Aorta (tissue), 5 donors: ENCODE results near the gene TMC3. TPM values are rescaled to one million over a fixed set of nuclear protein-coding genes. Genes with fewer than 3 reads are reported as not detected.
A peak's percentile ranks its signal among the peaks of the same experiment; 100 is the strongest.

Experiments used
- ATAC-seq: fragments of 200-7000 bp; cut with Tn5 transposase; one replicate; pipeline ENCODE4 v1.9.1; 2022; ENCODE audit warnings: moderate library complexity; ENCODE audit not compliant: low FRiP score
- DNase-seq, 2 donors: peaks; one replicate each; pipeline ENCODE4 v3.0.0-alpha.2; 2020
- H3K27ac ChIP-seq, 2 donors: one replicate each; pipeline ENCODE4 v1.5.1; 2013; ENCODE audit warnings: low read length in 2 of 2, mild to moderate bottlenecking in 2 of 2, moderate library complexity in 2 of 2, control low read depth in 1 of 2, inconsistent platforms in 1 of 2, low read depth in 1 of 2
- H3K27me3 ChIP-seq, 2 donors: one replicate each; pipeline ENCODE4 v1.6.1; 2013; ENCODE audit warnings: control low read depth in 1 of 2, low read length in 1 of 2, mild to moderate bottlenecking in 1 of 2, moderate library complexity in 1 of 2; ENCODE audit not compliant: insufficient read depth in 2 of 2, control insufficient read depth in 1 of 2
- H3K36me3 ChIP-seq, 2 donors: one replicate each; pipeline ENCODE4 v1.6.1; 2013; ENCODE audit warnings: control low read depth in 1 of 2, low read length in 1 of 2, mild to moderate bottlenecking in 1 of 2; ENCODE audit not compliant: insufficient read depth in 2 of 2, control insufficient read depth in 1 of 2
- H3K4me1 ChIP-seq, 2 donors: one replicate each; pipeline ENCODE4 v1.6.1; 2013; ENCODE audit warnings: low read length in 2 of 2, control low read depth in 1 of 2, mild to moderate bottlenecking in 1 of 2, moderate library complexity in 1 of 2; ENCODE audit not compliant: insufficient read depth in 2 of 2, control insufficient read depth in 1 of 2
- H3K4me3 ChIP-seq, 2 donors: one replicate each; pipeline ENCODE4 v1.5.1; 2013; ENCODE audit warnings: low read length in 2 of 2, control low read depth in 1 of 2, mild to moderate bottlenecking in 1 of 2
- H3K9me3 ChIP-seq: one replicate; pipeline ENCODE4 v1.6.1; 2013; ENCODE audit warnings: mild to moderate bottlenecking, low read length; ENCODE audit not compliant: control insufficient read depth
- WGBS, 2 donors: extraction: QIAGEN DNeasy Blood & Tissue Kit; methylation state at CpG; one replicate each; pipeline ENCODE4 v1.1.7; 2013; 5-methylcytosine and 5-hydroxymethylcytosine counted together
- intact Hi-C, 2 donors: fragments of 100-400 bp; cut with DNase I; formaldehyde crosslinking; loops; one replicate each; pipeline versions ENCODE4 v1.14.2 to v1.15.0; 2022
- polyA plus RNA-seq, 2 donors: library from polyadenylated mRNA; stranded (reverse); fragments of 200-250 nt; gene quantifications; one replicate each; pipeline ENCODE4 v1.2.3, GENCODE V29; 2013
- total RNA-seq, 2 donors: library from RNA; stranded (reverse); fragmentation: NEBNext Ultra II Directional; extraction: Animal tissue kit (Norgen Biotek cat#: 25700); gene quantifications; one replicate each; pipeline ENCODE4 v1.2.1, GENCODE V29; 2021
- donor health status: healthy with polysubstance abuse.
- donor health status: Bipolar disorder and iron deficiency.
- donor health status: DM: no; HTN: no; CAD: no.
- donor health status: DM: no; HTN: no; CAD: no.
- donor health status: DM: yes; HTN: yes; CAD: no.

TMC3 gene
- total and polyA plus RNA-seq, 4 donors = 0.81 TPM; not detected in 3

DNA sequence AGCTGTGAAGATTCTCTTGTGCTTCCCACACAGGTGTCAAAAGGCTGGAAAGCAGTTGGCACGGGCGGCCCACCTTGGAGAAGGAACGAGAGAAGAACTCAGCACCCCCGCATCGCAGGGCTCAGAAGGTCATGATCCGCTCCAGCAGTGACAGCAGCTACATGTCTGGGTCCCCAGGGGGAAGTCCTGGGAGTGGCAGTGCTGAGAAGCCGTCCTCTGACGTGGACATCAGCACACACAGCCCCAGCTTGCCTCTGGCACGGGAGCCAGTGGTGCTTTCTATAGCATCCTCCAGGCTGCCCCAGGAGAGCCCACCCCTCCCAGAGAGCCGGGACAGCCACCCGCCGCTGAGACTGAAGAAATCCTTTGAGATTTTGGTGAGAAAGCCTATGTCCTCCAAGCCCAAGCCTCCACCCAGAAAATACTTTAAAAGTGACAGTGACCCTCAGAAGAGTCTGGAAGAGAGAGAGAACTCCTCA lies 81.5 kb downstream of the TMC3 start:
- Histone ChIP-seq H3K4me1 (no peaks in the 10 kb centered on the region), H3K36me3 (no peaks in the 10 kb centered on the region), H3K27ac (no peak overlapping the region), H3K9me3 (no peaks in the 10 kb centered on the region), H3K27me3 (no peaks in the 10 kb centered on the region), H3K4me3 (no peak overlapping the region)
- DNase-seq (peak in 1 of 2 donors; percentile 42), ATAC-seq (no peak)
- 91 to 93% methylated on average over 12 of the region's 12 CpGs for WGBS, 2 donors
- intact Hi-C loops = no loop called here

GRCh38 chr15:81291916-81292522 lies 82.0 kb downstream of the TMC3 start:
- Histone ChIP-seq H3K4me3 (no peak overlapping the region), H3K4me1 (no peaks in the 10 kb centered on the region), H3K9me3 (no peaks in the 10 kb centered on the region), H3K27ac (no peak overlapping the region), H3K27me3 (no peaks in the 10 kb centered on the region), H3K36me3 (no peaks in the 10 kb centered on the region)
- no peak for DNase-seq
- ATAC-seq = peak; percentile 5
- WGBS, 2 donors = 76 to 85% methylated on average over 5 of the region's 5 CpGs
- intact Hi-C loops = no loop called here

GRCh38 chr15:81289910-81290309 lies 84.1 kb downstream of the TMC3 start:
- no peaks in the 10 kb centered on the region for H3K27me3 ChIP-seq
- no peak for DNase-seq
- no peak overlapping the region for H3K4me3 ChIP-seq
- H3K36me3 ChIP-seq = no peaks in the 10 kb centered on the region
- 78 to 79% methylated on average over 4 of the region's 4 CpGs for WGBS, 2 donors
- no peaks in the 10 kb centered on the region for H3K4me1 ChIP-seq
- no peaks in the 10 kb centered on the region for H3K9me3 ChIP-seq
- ATAC-seq = no peak
- H3K27ac ChIP-seq = no peak overlapping the region
- intact Hi-C loops = no loop called here

- intact Hi-C loops = no loop called here
- H3K36me3 ChIP-seq = no peaks in the 10 kb centered on the region
- no peak overlapping the region for H3K27ac ChIP-seq
- no peak for ATAC-seq
- DNase-seq = no peak
- no peak overlapping the region for H3K4me3 ChIP-seq
- no peaks in the 10 kb centered on the region for H3K9me3 ChIP-seq
- no peaks in the 10 kb centered on the region for H3K27me3 ChIP-seq
- 86 to 89% methylated on average over 8 of the region's 8 CpGs for WGBS, 2 donors
- H3K4me1 ChIP-seq = no peaks in the 10 kb centered on the region
Observed at GRCh38 chr15:81288616-81289015, 85.4 kb downstream of the TMC3 start.

DNA sequence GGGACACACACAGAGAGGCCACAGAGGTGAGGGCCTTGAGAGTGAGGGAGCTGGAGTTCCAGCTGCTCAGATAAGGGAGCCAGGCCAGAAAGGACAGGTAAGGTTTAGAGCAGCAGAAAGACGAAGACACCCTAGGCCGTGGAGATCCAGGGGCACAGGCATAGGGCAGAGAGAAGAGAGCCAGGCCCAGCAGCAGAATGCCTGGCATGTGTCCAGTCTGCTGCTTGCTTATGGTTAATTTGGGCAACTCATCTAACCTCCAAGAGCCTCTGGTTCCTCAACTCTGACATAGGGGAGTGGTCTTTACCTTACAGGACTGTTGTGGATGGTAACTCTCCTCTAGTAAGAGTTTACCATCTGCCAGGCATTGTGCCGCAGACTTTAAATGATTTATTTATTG lies 86.0 kb downstream of the TMC3 start:
- Histone ChIP-seq H3K36me3 (no peaks in the 10 kb centered on the region), H3K9me3 (no peaks in the 10 kb centered on the region), H3K27ac (no peak overlapping the region), H3K4me3 (no peak overlapping the region), H3K4me1 (no peaks in the 10 kb centered on the region), H3K27me3 (no peaks in the 10 kb centered on the region)
- WGBS, 2 donors = 87 to 97% methylated on average over 3 of the region's 3 CpGs
- DNase-seq = no peak
- no peak for ATAC-seq
- intact Hi-C loops = no loop called here

- Histone ChIP-seq H3K9me3 (no peaks in the 10 kb centered on the region), H3K27ac (no peak overlapping the region), H3K27me3 (no peaks in the 10 kb centered on the region), H3K36me3 (no peaks in the 10 kb centered on the region), H3K4me1 (no peaks in the 10 kb centered on the region), H3K4me3 (no peak overlapping the region)
- ATAC-seq (no peak), DNase-seq (no peak)
- intact Hi-C loops = no loop called here
- 88 to 100% methylated on average over 2 of the region's 2 CpGs for whole genome bisulfite sequencing, 2 donors
Observed at GRCh38 chr15:81286621-81287121, 87.3 kb downstream of the TMC3 start.

DNA sequence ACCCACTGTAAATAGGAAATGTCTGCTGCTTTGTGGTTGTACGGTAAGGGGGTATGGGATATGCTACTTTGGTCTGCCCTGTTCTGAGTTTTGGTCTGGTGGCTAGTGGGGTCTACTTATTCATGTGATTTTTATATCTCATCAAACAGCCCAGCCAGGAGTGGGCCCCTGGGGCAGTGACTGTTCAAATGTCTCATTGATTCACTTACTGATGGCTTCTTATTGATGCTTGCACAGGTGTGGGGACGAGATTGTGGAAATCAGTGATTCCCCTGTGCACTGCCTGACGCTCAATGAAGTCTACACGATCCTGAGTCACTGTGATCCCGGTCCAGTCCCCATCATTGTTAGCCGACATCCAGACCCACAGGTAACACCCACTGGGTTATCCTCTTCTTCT lies 88.6 kb downstream of the TMC3 start:
- Histone ChIP-seq H3K9me3 (no peaks in the 10 kb centered on the region), H3K36me3 (no peaks in the 10 kb centered on the region), H3K4me3 (no peak overlapping the region), H3K27me3 (no peaks in the 10 kb centered on the region), H3K27ac (no peak overlapping the region), H3K4me1 (no peaks in the 10 kb centered on the region)
- intact Hi-C loops = no loop called here
- ATAC-seq = no peak
- DNase-seq = no peak
- 97 to 99% methylated on average over 6 of the region's 6 CpGs for WGBS, 2 donors

DNA sequence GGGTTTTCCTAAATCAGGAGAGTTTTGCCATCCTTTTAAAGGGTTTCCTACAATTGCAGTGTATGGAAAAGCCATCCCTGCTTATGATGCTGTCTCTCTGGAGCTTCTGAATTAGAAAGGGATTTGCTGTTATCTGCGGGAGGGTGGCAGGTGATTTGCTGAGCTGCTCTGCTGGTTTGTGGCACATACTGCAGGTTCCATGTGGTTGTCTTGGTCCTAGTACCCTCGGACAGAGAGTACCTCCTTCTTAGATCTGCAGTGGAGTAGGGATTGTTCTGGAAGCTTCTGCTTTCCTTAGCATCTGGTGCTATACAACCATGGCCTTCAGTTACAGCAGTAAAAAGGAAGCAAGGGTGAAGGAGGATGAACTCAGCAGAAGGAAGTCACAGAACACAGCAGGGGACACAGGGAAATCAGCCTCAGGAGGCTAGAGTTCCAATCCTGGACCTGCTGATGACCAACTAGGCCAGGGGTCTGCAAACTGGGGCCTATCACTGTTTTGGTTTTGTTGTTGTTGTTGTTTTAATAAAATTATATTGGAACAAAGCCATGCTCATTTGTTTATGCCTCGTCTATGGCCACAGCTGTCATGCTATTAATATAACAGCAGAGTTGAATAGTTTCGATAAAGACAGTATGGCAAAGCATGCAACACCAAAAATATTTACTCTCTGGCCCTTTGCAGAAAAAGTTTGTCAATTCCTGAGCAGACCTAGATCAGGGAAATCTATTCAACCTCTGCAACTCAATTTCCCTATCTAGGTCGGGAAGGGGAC lies 89.6 kb downstream of the TMC3 start:
- no peak overlapping the region for H3K4me3 ChIP-seq
- no peaks in the 10 kb centered on the region for H3K36me3 ChIP-seq
- 74 to 87% methylated on average over 5 of the region's 5 CpGs for WGBS, 2 donors

GRCh38 chr15:81282911-81283310 lies 91.1 kb downstream of the TMC3 start:
- WGBS, 2 donors = 96% methylated on average over 5 of the region's 5 CpGs
- intact Hi-C loops = no loop called here
- Histone ChIP-seq H3K27me3 (no peaks in the 10 kb centered on the region), H3K4me3 (no peak overlapping the region), H3K9me3 (no peaks in the 10 kb centered on the region), H3K36me3 (no peaks in the 10 kb centered on the region), H3K4me1 (no peaks in the 10 kb centered on the region), H3K27ac (no peak overlapping the region)
- no peak for DNase-seq
- no peak for ATAC-seq

More for the DNA sequence above, 89.6 kb downstream of the TMC3 start:
- H3K27me3 ChIP-seq = no peaks in the 10 kb centered on the region
- no peaks in the 10 kb centered on the region for H3K9me3 ChIP-seq
- no peaks in the 10 kb centered on the region for H3K4me1 ChIP-seq
- intact Hi-C loops = no loop called here
- ATAC-seq (no peak), DNase-seq (no peak)
- H3K27ac ChIP-seq = no peak overlapping the region
